ENCODE measurements around the gene PLEKHA8.

The PLEKHA8 gene

DNA sequence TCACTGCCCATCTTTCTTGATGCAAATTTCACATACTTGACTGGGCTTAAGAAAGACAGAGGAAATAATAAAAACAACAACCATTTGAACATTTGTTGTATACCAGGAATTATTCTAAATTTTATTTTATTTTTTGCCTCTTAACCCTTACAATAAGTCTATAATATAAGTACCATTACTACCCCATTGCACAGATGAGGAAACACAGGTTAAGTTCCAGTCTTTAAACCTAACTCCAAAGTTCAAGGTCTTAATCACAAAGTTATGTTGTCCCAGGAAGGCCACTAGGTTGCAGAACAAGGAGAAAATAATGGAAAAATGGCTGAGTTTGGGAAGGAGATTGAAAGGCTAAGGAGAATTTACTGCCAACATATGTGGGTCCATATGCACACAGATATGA is 5.2 kb upstream of the PLEKHA8 start:
- no peak for DNase-seq

DNA sequence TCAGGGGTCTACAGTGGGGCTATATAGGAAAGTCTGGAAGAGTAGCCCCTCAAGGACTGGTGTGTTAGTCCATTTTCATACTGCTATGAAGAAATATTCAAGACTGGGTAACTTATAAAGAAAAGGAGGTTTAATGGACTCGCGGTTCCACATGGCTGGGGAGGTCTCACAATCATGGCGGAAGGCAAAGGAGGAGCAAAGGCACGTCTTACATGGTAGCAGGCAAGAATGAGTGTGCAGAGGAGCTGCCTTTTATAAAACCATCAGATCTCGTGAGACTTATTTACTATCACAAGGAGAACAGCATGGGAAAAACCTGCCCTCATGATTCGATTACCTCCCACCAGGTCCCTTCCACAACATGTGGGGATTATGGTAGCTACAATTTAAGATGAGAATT is 4.7 kb upstream of the PLEKHA8 start:
- DNase-seq = no peak

DNA sequence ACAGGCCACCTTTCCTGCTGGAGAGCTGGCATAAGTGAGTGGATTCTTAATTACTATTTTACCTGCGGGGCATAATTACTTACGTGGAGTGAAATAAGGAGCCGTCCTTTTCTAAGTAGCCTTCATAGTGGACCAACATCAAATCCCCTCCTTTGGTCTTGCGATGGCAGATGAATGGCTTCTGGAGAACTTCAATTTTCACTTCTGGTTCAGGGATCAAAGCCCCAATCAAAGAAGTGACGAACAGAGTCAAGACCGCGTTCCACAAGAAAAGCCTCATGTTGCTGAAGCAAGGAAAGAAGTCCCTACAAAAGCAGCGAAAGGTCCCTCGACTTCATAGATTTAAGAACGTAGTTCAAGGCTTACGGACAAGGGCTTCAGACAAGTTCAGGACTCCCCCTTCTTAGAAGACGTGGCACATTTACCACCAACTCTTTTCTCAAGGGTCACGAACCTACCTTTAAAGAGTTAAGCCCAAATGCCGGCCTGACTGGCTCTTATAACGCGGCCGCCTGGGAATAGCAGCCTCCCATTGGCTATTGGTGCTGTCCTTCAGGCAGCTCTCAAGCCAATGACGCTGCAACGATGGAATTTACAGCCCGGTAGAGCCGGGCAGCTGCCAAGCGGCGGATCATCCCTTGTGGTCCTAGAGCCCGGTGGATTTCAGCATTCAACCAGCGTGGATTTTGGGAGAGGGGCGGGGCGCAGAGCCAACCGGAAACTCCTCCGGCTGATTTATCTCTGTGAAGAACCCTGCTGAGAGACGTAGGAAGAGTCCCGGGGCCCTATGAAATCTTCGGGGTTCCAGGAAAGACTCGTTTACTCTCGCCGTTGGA is 1.8 kb upstream of the PLEKHA8 start, which contains the start of gene FKBP14:
Gene FKBP14 (minus strand): TSS at position 474 of the 836 bp plus-strand sequence. CDS start 194 bp downstream, at position 280.
- peak; percentile 38 to 99 (median 95) for DNase-seq

DNA sequence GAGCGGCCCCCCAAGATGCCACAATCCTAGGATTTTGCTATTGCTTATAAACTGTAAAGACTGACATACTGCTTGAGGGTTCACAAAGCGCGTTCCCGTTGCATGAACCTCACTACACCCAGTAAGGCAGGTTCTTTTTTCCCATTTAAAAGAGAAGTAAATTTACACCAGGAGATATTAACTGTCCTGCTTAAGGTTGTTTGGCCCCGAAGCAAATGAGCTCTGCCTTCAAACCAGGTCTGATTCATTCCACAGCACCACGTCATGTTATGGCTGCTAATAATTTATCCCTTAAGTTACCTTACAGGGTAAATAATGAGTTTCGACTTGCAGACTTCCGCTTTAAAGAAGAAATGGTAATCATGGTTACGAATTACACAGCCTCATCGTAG is 1.2 kb upstream of the PLEKHA8 start:
- DNase-seq = peak in 2 of 56 donors; percentile 48 to 60

DNA sequence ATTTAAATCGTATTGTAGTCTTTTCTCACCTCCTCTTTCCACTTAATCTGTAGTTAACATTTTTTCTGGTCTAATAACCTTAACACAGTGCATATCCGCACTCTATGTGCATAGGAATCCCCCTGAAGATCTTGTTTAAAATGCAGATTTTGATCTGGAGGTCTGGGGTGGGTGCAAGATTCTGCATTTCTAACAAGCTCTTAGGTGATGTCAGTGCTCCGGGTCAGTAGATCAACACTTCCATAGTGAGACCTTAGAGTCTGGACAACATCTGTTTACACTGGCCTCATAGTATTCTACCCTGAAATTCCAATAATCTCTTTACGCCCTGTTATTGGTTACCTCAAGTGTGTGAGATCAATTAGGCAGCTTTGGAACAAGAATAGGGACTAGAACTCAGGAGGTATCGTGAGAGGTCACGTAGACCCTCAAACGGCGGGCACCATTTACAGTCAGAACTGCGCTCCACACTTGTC is 434 bp upstream of the PLEKHA8 start:
- DNase-seq = no peak

DNA sequence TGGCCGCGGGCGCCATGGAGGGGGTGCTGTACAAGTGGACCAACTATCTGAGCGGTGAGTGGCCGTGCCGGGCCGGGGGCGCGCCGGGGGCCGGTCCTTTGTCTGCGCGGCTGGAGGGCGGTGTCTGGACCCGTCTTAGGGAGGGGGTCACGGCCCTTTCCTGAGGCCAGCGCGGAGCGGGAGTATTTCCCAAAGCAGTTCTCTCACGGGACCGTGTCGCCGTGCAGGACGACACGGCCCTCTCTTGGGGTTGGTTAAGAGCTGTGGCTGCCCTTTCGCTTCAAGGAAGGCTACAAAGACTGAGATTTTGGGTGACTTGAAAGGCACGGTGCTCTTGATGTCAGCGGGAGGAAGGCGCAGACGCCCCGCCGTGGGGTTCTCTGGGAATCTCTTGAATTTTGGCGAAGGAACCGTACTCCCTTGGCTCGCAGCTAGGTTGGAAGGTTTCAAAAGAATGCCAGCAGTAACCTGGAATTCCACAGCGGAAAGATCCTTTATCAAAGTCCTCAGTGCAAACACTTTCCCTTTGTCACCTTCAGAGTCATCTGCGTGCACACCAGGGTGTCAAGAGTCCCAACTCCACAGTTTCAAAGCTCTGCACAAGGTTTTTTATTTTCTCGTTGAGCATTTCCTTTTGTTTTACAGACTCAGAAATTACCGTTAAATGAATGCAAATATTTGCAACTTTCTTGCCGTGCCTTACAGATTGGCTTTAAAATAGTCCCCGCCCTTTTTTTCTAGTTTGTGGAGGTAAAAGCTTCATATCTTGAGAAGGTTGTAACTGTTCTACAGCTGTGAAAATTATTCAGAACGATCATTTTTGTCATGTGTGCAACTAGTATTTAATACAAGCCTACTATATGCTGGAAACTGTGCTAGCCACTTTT is 780 bp downstream of the PLEKHA8 start:
- DNase-seq = peak in 41 of 56 donors; percentile 26 to 79 (median 52)

DNA sequence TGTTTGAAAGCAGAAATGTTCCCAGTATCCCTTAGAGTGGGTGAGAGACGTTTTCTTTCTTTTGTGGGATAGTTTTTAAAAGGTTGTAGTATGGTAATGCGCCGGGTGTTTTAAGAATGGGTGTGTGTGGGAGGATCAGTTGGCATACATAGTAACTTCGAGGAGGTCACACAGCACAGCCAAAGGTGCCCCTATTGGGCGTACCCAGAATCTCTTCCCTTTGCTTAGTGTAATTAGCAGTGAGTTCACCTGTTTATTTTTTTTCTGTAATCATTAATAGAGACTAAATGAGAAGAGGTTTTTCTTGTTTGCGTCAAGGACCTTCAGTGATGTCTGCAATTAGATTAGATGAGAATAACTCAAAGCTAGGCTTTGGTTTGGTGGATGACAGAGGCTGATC is 1.5 kb downstream of the PLEKHA8 start:
- DNase-seq = no peak

DNA sequence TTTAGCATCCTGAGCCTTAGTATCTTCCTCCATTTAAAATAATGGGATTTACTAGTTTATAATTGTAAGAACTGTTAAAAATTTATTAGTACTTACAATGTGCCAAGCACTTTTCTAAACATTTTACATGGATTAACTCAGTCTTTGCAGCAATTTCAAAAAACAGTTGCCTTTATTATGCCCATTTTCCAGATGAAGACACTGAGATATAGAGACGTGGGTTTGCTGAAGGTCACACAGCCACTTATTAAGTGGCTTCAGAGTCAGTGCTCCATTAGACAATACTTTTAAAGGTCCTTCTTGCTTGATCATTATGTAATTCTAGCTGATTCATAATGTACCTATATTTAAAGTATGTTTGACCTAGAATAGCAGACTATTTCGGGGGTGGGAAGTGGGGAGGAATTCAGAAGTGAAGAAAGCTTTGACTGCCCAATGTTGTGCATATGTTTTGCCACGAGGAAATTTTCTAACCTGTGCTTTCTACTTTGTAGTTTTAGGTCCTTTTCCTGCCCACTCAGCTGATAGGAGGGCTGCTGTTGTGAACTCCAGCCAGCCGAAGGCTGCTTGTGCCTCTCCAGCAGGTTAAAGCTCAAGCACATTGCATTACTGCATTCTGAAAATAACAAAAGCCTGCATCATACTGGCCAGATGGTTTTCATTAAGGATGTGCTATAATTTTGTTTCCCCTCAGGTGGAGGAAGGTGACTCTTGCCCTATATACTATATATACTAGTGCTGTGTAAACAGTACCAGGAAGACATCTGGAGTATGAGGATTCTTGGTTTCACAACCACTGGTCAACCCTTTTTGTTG is 4.3 kb downstream of the PLEKHA8 start:
- no peak for DNase-seq

DNA sequence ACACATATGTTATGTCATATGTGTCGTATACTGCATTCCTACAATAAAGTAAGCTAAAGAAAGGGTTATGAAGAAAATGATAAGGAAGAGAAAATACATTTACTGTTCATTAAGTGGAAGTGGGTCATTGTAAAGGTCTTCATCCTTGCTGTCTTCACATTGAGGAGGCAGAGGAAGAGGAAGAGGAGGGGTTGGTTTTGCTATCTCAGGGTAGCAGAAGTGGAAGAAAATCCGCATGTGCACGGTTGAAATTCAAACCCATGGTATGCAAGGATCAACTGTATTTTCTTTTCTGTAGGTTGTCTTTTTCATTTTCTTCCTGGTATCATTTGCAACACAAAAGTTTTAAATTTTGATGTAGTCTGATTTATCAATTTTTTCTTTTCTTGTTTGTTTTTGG is 6.3 kb downstream of the PLEKHA8 start:
- DNase-seq = no peak

DNA sequence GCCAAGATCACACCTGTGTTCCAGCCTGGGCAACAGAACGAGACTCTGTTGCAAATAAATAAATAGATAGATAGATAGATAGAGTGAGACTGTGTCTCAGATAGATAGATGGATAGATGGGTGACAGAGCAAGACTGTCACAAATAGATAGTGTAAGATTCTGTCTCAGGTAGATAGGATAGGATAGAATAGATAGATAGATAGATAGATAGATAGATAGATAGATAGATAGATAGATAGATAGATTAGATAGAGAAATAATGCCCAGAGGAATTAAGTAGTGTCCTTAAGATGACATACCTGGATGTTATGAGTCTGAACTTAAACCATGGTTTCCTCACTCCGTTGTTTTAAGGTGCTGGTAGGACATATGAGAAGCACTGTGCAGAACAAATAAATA is 8.0 kb downstream of the PLEKHA8 start:
- no peak for DNase-seq

DNA sequence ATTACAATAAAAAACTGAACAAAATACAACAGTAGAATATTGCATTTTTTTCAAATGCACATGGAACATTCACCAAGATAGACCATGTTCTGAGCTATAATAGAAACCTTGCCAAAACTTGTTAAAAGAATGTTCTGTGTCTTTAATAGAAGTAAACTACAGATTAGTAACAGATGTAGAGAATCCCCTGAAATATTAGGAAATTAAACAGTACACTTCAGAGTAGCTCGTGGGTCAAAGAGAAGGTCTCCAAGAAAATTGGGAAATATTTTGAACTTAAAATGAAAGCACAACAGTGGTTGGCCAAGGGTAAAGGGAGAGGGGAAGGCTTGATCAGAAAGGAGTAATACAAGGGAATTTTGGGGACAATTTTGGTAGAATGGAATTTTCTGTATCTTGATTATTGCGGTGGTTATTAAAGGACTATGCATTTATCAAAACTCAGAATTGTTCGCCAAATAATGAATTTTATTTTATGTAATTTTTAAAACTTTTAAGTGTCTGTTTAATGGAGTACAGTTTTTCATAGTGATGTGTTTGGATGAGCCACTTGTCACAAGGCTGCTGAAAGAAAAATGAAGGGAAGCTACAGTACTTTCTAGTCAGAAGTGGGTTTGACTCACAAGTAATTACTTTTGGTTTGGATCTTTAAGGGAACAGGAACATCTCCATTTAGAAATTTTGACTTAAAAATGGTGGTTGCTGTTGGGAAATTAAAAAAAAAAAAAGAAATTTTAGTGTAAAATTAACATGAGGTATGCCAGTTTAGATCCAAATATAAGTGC is 10.2 kb downstream of the PLEKHA8 start:
- DNase-seq = no peak

DNA sequence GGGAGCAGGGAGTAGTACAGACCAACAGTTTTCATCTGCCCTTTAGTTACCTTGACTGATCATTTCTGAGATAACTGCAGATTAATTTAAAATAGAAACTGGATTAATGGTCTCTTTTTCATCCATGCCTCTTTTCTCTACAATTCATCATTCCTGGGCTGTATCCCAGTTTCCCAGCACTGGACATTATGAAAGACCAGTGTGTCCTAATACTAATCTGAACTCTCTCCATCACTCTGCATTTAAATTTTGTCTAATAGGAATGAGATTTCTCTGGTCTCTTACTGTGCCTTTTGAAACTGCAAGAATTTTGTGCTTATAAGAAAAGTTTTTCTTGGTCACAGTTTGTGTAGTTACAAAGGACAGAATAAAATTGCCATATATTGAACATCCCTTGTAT is 12.7 kb downstream of the PLEKHA8 start:
- no peak for DNase-seq

DNA sequence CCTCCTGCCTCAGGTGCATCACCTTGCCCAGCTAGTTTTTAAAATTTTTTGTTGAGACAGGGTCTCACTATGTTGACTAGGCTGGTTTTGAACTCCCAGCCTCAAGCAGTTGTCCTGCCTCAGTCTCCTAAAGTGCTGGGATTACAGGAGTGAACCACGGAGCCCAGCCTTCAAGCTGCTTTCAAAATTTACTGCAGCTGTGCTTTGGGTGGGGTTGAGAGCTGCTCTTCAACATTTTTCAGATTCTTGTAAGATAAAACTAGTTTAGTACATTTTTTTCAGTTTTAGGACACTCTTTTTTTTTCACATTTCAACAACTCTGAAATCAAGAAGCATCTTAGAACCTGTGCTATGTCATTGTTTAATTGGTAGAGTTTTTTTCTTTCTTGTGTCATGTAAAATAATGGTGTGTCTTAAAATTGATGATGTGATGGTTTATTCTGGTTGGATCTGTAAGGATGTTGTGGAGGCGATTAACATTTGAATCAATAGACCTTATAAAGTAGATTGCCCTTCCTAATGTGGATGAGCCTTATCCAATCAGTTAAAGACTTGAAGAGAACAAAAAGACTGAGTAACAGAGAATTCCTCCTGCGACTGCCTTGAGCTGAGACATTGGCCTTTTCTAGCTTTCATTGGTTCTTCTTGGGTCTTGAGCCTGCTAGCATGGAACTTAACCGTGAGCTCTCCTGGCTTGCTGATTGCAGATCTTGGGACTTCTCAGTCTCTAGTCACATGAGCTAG is 13.5 kb downstream of the PLEKHA8 start:
- DNase-seq = no peak

DNA sequence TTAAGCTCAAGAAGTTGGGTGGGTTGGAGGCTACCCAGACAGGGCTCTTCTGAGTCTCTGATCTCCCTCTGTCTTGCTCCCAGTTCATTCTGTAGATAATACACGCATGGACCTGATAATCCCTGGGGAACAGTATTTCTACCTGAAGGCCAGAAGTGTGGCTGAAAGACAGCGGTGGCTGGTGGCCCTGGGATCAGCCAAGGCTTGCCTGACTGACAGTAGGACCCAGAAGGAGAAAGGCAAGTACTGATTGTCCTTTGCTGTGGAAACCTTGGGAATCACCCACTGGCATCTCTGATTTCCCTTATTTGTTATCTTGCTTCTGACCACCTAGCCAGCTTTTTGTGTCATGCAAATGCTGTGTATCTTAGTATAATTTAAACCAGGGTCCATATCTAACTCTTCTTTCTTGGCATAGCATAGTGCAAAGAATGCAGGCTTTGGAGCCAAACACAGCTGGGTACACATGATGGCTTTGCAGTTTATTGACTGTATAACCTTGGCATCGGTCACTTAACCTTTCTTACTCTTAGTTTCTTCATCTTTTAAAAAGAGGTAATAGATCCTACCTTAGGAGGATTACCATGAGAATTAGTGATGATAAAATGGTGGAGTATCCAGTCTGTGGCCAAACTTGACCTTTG is 18.0 kb downstream of the PLEKHA8 start:
- no peak for DNase-seq

DNA sequence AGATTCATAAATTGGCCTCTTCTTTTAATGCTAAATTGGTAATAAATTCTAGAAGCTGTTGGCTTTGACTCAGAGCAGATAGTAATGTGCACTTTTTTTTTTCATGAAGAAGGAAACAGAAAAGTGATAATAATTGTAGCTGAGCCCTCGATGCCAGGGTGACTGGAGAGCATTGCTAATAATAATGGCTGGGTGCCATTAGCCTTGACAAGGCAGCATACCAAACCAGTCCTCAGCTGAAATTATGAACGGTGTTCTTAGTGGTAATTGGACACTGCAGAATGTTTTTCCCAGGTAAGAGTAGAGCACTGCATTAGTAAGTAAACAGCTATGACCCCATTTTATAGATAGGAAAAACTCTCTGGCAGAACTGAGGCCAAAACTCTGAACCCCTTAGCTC is 18.9 kb downstream of the PLEKHA8 start:
- DNase-seq = no peak

DNA sequence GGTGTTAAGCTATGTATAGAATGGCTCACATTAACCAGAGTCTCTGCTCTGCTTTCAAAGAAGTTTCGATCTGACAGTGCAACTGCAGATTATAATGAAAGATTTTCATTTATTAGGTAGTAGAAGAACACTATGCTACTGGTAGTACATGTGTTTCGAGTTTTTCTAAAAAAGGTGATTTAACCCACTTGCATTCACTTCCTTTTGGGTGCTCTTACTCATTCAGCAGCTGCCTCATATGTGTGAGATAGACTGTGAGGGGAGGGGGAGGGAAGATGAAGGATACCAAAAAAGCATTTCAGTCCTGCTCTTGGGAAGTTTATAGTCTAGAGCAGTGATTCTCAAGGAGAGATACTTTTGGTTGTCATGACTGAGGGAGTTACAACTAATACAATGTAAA is 20.4 kb downstream of the PLEKHA8 start:
- DNase-seq = no peak

DNA sequence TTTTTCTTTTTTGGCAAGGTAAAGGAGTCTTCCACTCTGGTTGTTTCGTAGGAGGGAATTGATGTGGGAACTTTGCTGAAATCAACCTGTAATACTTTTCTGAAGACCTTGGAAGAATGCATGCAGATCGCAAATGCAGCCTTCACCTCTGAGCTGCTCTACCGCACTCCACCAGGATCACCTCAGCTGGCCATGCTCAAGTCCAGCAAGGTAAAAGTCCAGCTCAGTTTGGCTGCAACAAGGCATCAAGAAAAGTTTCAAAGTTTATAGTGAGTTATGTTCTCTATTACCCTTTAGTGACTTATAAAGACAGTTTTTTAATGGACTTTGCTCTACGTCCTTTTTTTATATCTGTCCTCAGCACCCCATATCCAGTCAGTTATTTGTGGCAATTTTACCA is 21.0 kb downstream of the PLEKHA8 start:
- DNase-seq = no peak

DNA sequence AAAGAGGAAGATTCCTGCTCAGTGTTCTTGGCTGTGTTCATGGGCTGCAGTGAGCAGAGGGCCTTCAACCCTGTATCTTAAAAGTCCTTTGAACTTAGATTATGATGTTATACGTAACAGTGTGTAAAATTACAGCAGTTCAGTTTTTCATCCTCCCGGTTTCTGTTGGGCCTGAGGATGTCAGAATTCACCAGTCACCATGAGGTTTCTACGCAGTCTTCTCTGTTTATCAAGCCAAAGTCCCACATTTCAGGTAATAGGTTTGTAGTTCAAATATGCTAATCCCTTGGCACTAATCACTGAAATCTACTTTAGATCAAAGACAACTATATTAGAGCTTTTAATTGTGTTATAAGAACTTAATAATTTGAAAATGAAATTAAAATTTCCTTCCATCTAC is 24.9 kb downstream of the PLEKHA8 start:
- no peak for DNase-seq

DNA sequence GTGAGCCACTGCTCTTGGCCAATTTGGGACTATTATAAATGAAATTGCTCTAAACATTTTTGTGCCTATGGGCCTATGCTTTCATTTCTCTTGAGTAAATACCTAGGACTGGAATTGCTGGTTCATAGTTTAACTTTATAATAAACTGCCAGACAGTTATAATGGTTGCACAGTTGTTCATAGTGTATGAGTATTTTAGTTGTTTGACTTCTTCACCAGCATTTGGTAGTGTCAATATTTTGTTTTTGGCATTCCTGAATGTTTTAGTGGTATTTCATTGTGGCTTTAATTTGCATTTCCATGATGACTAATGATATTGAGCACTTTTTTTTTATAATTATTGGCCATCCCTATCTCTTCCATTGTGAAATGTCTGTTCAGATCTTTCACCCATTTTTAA is 29.5 kb downstream of the PLEKHA8 start:
- DNase-seq = no peak
